HEK293T (cell line): Measurements from ENCODE around the gene ADGRL3.

Source experiments
- CTCF ChIA-PET: fragments of 350-600 bp; formaldehyde crosslinking; extraction: SDS; loops from one replicate; lab custom pipeline; 2021; ENCODE audit warnings: antibody characterized with exemption, inconsistent platforms; lab: Yijun Ruan, JAX
- POLR2A ChIA-PET: fragments of 350-600 bp; formaldehyde crosslinking; extraction: SDS; loops from one replicate; lab custom pipeline; 2020; ENCODE audit warnings: antibody characterized with exemption, inconsistent platforms; lab: Yijun Ruan, JAX
- DNase-seq: peaks from one replicate; pipeline ENCODE4 v3.0.0; 2012; ENCODE audit warnings: mixed read lengths; ENCODE audit errors: extremely low spot score
- ARNT ChIP-seq: fragments of 450-650 bp; IDR thresholded peaks from 2 replicates; pipeline ENCODE4 v1.6.1; 2017; ENCODE audit warnings: mild to moderate bottlenecking
- BHLHE40 ChIP-seq: fragments of 450-650 bp; IDR thresholded peaks from 2 replicates; pipeline ENCODE4 v1.6.1; 2016; ENCODE audit warnings: mild to moderate bottlenecking, moderate library complexity, borderline replicate concordance
- CTBP1 ChIP-seq: fragments of 450-650 bp; IDR thresholded peaks from 2 replicates; pipeline ENCODE4 v1.6.1; 2016; ENCODE audit warnings: borderline replicate concordance
- ELF4 ChIP-seq: fragments of 450-650 bp; IDR thresholded peaks from 2 replicates; pipeline ENCODE4 v1.6.1; 2017; ENCODE audit warnings: antibody characterized with exemption
- FOXA1 ChIP-seq: fragments of 450-650 bp; IDR thresholded peaks from 2 replicates; pipeline ENCODE4 v1.6.1; 2016; ENCODE audit warnings: mild to moderate bottlenecking
- FOXK2 ChIP-seq: fragments of 450-650 bp; IDR thresholded peaks from 2 replicates; pipeline ENCODE4 v1.6.1; 2016; ENCODE audit warnings: mild to moderate bottlenecking
- FOXM1 ChIP-seq: fragments of 450-650 bp; IDR thresholded peaks from 2 replicates; pipeline ENCODE4 v1.6.1; 2017; ENCODE audit warnings: mild to moderate bottlenecking, borderline replicate concordance
- HDGF ChIP-seq: fragments of 450-650 bp; IDR thresholded peaks from 2 replicates; pipeline ENCODE4 v1.6.1; 2017; ENCODE audit warnings: antibody characterized with exemption, borderline replicate concordance
- L3MBTL2 ChIP-seq: fragments of 450-650 bp; conservative IDR thresholded peaks from 2 replicates; pipeline ENCODE4 v1.6.1; 2016; ENCODE audit warnings: mild to moderate bottlenecking
- LEF1 ChIP-seq: fragments of 450-650 bp; IDR thresholded peaks from 2 replicates; pipeline ENCODE4 v1.6.1; 2017; ENCODE audit warnings: mild to moderate bottlenecking, borderline replicate concordance
- NFRKB ChIP-seq: fragments of 450-650 bp; IDR thresholded peaks from 2 replicates; pipeline ENCODE4 v1.6.1; 2016; ENCODE audit warnings: mild to moderate bottlenecking, moderate library complexity
- PKNOX1 ChIP-seq: fragments of 450-650 bp; IDR thresholded peaks from 2 replicates; pipeline ENCODE4 v1.6.1; 2016
- SP1 ChIP-seq: fragments of 450-650 bp; IDR thresholded peaks from 2 replicates; pipeline ENCODE4 v1.6.1; 2017
- SUZ12 ChIP-seq: fragments of 450-650 bp; IDR thresholded peaks from 2 replicates; pipeline ENCODE4 v1.6.1; 2016; ENCODE audit warnings: mild to moderate bottlenecking
- TARDBP ChIP-seq: fragments of 450-650 bp; IDR thresholded peaks from 2 replicates; pipeline ENCODE4 v1.6.1; 2016
- ZNF384 ChIP-seq: fragments of 450-650 bp; IDR thresholded peaks from 2 replicates; pipeline ENCODE4 v1.6.1; 2016

The ADGRL3 gene

GRCh38 chr4:61212788-61213187 lies 12.7 kb downstream of the ADGRL3 start:
- CTCF ChIA-PET = no interaction called here
- POLR2A ChIA-PET = no interaction called here
- DNase-seq = no peak
- TF ChIP-seq FOXK2 = no peak
- no peak for TF ChIP-seq LEF1
- no peak for TF ChIP-seq ELF4
- no peak for TF ChIP-seq NFRKB
- TF ChIP-seq FOXA1 = no peak
- TF ChIP-seq ARNT = no peak
- no peak for TF ChIP-seq SP1
- no peak for TF ChIP-seq ZNF384
- no peak for TF ChIP-seq BHLHE40
- no peak for TF ChIP-seq PKNOX1
- no peak for TF ChIP-seq CTBP1
- TF ChIP-seq FOXM1 = no peak

- no peak for DNase-seq
- ChIA-PET POLR2A (no interaction called here), CTCF (no interaction called here)
- TF ChIP-seq BHLHE40 (no peak), SP1 (no peak), ARNT (no peak), TARDBP (no peak), FOXK2 (no peak), HDGF (no peak), SUZ12 (no peak), PKNOX1 (no peak), FOXM1 (no peak), LEF1 (no peak), FOXA1 (no peak), NFRKB (no peak), L3MBTL2 (no peak), ZNF384 (no peak)
Observed at GRCh38 chr4:61214680-61215079, 14.6 kb downstream of the ADGRL3 start.

- CTCF ChIA-PET = interaction anchor here (0.6 to 0.9 kb wide), 2 partner anchors 302 to 484 kb away, joined by 3 to 9 read pairs; no protein-coding TSS in a partner anchor
- DNase-seq = no peak
- TF ChIP-seq FOXK2 (no peak), NFRKB (no peak), ELF4 (no peak), HDGF (no peak), L3MBTL2 (no peak), ZNF384 (no peak), LEF1 (no peak), FOXM1 (no peak), FOXA1 (no peak), CTBP1 (no peak), BHLHE40 (no peak), SUZ12 (no peak), TARDBP (no peak), ARNT (no peak), PKNOX1 (no peak), SP1 (no peak)
- POLR2A ChIA-PET = no interaction called here
Observed at GRCh38 chr4:61217222-61217621, 17.1 kb downstream of the ADGRL3 start.

DNA sequence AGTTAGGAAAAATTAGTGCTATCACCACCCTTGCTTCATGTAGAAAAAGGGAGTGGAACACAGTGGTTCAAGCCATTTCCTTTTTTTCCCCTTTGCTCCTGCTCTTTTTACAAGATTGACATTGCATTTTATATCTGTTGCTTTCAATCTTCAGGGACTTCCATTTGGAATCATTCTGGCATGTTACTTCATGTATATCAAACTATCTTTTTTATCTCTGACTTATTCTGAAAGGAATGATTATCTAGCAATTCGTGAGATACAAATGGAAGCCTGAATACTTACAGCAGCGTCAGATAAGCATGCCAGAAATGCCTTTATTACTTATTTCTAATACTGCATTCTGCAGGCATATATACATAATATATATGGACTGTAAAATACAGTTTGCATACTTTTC lies 20.4 kb downstream of the ADGRL3 start:
- CTCF ChIA-PET = no interaction called here
- TF ChIP-seq TARDBP (no peak), L3MBTL2 (no peak), SUZ12 (no peak), FOXM1 (no peak), FOXK2 (no peak), FOXA1 (no peak), ELF4 (no peak), PKNOX1 (no peak), NFRKB (no peak), SP1 (no peak), ARNT (no peak), BHLHE40 (no peak)
- no peak for DNase-seq
- POLR2A ChIA-PET = no interaction called here

DNA sequence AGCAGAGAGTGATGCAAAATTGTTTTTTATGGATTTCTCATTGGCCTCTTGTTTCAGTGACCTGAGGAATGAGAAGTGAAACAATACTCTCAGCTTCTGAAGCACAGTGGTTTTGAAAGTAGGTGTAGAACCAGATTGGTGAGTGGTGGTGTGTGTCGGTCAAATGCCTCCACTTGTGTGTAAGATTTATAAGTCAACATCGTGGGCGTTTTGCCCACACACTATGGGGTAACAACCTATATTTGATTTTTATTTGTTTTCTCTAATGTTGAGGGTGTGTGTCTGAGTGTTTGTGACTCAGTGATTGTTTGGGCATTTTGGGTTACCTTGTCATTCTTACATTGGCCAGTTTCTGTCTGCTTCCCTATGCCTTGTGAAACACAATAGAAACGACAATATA lies 23.3 kb downstream of the ADGRL3 start:
- ChIA-PET POLR2A (no interaction called here), CTCF (no interaction called here)
- DNase-seq = no peak
- TF ChIP-seq L3MBTL2 (no peak), PKNOX1 (0 out of 2 replicates have a peak, but pooled peaks have one; percentile 22)

DNA sequence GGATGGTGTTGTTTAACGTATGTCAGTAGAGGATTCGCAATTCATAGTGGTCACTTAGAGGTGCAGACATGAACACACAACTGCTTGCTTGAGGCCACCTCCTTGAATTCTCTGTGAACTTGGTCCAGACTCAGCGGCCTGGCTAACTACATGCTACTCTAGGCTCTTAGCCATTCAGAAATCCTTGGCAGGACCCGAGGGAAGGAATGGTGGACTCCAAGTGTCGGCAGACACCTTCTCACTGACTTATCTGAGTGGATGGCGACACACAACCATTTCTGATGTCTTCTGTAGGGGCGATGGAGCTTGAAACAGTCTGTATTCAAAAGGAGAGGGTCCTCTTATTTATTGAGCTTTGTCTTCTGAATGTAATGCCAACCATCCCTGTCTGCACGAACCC lies 24.4 kb downstream of the ADGRL3 start:
- CTCF ChIA-PET = no interaction called here
- no peak for DNase-seq
- TF ChIP-seq PKNOX1 (no peak), CTBP1 (no peak), ARNT (no peak), SP1 (no peak), SUZ12 (no peak), TARDBP (no peak), NFRKB (no peak), BHLHE40 (no peak), FOXM1 (no peak), FOXA1 (no peak), HDGF (no peak)
- POLR2A ChIA-PET = no interaction called here
